T-helper 22 cell (primary cell): ENCODE measurements around the gene OGDH.

Experiments used
- DNase-seq: peaks from one replicate; pipeline ENCODE4 v3.0.0-alpha.2; 2020; ENCODE audit warnings: low read depth

The OGDH gene

DNA sequence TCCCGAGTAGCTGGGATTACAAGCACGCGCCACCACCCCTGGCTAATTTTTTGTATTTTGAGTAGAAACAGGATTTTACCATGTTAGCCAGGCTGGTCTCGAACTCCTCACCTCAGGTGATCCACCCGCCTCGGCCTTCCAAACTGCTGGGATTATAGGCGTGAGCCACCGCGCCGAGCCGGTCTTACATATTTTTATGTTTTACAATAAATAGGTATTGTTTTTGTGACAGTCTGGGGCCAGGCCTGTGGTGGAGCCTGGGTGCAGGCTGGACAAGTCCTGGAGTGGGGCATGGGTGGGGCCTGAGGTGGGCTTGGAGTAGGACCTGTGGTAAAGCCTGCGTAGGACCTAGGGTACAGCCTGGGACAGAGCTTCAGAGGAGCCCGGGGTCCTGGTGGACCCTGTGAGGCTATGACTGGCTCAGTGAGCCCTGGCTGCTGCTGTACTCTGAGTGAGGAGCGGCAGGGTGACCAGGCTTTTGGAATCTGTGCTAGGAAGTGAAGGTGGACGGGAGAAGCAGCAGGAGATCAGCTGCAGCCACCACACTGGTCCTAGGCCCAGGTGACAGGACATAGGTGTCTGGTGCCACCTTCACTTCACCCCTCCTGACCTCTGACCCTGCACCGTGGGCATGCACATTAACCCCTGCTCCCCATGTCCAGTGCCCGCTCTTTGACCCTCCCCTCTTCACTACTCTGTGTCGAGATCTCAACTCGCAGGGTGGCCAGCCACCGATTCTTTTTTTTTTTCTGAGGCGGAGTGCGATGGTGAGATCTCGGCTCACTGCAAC lies 132.6 kb downstream of the OGDH start:
- DNase-seq = no peak

DNA sequence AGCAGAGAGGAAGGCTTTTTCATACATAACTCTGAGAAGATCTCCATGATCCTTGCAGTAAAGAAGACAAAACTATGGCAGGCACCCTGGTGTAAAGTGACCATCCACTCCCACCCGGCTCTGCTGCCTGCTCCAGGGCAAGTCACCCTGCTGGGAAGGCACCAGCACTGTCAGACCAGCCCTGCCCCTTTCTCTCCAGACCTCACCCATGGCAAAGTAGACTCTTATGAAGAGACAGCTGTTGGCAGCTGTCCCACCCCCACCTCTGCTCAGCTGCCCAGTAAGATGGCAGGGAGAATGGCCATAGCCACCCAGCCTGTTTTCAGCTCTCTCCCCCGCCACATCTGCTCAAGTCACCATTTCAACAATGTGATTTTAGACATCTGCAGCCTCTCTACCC lies 133.6 kb downstream of the OGDH start:
- DNase-seq = no peak

DNA sequence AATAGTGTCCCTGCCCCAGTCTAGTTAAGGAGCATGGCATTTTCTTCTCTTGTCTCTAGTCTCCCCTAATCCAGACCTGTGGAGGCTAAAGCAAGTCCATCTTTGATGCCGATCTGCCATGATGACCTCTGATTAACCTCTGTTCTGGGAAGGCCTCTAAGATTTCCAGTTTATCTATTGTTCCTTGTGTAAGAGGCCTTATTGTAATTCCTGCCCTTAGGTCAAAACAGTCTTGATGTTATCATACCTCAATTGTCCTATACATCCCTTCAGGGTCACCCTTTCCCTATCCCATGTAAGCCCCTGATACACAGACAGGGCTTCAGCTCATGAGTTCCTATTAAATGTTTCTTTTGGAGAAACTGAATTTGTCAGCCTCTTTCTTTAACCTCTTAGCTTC lies 137.3 kb downstream of the OGDH start:
- DNase-seq = no peak

DNA sequence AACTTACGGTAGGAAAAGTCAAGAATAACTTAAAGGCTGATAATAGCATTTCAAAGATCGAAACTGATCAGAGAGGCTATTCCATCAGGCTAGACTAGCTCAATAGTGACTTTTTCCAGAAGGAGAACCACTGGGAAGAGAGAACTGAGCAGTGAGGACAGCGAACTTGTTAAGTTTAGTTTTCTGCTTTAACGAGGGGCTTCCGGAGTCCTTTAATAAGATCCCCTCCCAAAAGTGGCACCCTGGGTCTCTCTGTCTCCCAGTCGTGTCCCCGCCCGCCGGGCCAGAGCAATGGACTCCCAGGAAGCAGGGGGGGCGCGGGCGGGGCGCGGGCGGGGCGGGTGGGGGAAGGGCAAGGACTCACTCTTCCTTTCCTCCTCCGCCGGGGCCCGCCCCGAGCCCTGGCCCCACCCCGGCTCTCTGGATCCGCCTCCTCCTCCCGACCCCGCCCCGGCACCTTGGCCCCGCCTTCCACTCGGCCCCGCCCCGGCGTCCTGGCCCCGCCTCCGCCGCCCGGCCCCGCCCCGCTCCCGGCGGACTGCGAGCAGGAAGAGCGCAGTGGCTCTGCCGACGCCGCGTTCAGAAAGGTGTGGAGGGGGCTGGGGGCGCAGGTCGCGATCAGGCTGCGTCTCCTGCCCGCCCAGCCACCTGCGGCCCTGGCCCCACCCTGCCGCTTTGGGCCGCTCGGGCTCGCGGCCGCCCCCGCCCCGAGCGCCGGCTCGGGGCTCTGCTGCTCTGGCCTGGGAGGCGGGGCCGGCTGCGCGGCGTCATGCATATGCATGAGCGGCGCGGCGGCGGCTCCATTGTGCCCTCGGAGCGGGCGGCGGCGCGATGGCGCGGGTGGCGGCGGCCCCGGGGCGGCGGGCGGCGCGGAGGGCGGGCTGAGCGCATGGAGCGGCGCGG lies 141.9 kb downstream of the OGDH start, which contains the start of gene ZMIZ2:
Gene ZMIZ2 (plus strand): TSS at position 803 of the 903 bp plus-strand sequence. CDS start 7,403 bp downstream, outside the sequence.
- peak; percentile 81 for DNase-seq

DNA sequence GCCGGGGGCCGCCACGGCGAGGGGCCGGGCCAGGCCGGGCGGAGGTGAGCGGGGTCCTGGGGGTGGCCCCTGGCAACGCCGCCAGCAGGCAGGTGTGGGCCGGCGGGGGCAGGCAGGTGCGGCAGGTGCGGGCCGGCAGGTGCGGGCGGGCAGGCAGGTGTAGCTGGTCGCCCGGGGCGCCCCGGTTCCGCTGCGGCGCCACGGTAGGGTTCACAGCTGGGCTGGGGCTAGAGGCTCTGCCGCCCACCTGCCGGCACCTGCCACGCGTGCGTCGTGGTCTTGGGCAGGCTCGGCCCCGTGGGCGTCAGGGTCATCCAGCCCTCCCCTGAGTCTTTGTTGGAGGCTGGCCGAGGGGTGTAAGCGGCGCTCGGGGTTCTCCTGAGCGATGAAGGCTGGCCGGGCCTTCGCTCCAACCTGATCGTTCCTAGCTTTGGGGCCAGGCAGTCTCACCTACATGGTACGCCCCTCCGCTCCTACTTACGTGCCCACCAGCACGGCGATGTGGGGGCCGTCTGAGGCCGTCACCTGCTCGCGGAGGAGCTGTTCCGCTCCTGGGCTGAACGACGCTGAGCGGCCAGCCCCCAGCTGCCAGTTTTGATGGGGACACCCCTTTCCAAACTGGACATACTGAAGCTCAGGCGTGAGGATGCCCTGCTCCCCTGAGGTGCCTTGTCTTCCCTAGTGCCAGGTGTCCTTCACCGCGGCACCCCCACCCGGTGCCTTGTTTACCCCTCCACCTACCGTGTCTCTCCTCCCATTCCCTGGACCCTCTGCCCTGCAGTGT lies 142.7 kb downstream of the OGDH start:
- no peak for DNase-seq

DNA sequence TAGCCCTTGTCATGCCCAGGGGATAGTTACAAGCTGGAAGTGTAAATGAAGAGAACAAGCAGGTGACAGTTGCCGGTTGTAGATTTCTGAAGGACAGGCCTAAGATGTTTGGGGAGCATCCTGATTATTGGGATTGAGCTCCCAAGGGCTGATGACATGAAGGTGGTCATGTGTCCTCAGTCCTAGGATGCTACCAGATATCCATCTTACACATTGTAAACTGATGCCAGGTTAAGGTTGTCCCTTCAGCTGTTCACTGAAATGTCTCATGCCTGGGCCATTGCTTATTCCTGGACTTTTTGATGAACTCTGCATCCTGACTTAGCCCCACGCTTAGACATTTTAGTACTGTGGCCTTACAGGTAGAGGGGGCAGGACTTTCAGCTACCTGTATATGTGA lies 143.6 kb downstream of the OGDH start:
- no peak for DNase-seq

DNA sequence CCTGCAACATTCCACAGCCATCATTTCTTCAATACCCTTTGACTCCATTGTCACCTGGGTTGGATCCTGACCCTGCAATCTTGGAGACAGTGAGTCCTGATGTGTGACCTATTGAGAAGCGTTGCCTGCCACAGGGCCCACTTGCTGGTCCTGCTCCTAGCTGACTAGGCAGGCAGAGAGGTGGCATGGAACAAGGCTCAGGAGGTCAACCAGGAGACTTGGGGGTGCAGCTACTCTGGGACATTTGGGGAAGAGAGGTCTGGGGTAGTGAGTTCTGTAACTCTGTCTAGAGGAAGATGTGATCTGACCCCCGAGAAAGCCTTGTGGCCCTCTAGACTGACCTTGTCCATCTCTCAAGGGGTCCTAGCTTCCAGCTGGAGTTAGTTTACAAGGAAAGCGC lies 144.0 kb downstream of the OGDH start:
- no peak for DNase-seq

DNA sequence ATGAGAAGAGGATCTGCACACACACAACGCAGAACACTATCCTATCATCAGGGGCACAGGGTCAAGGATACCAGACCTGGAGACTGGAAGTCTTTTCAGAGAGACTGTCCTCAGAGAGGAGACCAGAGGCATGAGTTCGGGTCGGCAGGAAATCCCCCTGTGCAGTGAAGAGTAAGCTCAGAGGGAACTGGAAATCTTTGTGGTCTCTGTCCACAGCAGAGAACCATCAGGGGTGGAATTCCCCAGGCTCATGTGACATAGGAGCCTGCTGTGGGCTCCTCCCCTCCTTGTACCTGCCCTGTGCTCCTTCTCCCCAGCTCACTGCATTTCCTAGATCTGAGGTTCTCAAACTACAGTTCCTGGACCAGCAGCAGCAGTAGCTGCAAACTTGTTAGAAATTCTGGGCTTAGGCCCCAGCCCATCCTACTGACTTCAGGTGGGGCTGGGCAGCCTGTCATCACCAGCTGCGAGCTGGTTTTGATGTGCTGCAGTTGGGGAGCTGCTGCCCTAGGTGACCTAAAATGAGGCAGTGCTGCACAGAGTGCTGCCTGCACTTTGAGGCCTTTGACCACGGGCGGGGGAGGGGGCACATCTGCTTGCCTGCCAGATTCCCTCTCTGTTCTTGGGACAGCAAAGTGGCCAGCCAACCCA lies 144.6 kb downstream of the OGDH start:
- peak; percentile 66 for DNase-seq

DNA sequence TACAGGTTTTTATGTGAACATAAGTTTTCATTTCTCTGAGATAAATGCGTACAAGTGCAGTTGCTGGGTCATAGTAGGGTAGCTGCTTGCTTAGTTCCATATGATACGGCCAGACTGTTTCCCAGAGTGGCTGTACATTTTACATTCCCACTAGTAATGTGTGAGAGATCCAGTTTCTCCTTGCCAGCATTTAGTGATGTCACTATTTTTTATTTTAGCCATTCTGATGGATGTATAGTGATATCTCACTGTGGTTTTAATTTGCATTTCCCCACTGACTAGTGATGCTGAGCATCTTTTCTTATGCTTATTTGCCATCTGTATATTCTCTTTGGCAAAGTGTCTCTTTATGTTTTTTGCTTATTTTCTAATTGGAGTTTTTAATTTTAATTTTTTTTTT lies 146.4 kb downstream of the OGDH start:
- no peak for DNase-seq

DNA sequence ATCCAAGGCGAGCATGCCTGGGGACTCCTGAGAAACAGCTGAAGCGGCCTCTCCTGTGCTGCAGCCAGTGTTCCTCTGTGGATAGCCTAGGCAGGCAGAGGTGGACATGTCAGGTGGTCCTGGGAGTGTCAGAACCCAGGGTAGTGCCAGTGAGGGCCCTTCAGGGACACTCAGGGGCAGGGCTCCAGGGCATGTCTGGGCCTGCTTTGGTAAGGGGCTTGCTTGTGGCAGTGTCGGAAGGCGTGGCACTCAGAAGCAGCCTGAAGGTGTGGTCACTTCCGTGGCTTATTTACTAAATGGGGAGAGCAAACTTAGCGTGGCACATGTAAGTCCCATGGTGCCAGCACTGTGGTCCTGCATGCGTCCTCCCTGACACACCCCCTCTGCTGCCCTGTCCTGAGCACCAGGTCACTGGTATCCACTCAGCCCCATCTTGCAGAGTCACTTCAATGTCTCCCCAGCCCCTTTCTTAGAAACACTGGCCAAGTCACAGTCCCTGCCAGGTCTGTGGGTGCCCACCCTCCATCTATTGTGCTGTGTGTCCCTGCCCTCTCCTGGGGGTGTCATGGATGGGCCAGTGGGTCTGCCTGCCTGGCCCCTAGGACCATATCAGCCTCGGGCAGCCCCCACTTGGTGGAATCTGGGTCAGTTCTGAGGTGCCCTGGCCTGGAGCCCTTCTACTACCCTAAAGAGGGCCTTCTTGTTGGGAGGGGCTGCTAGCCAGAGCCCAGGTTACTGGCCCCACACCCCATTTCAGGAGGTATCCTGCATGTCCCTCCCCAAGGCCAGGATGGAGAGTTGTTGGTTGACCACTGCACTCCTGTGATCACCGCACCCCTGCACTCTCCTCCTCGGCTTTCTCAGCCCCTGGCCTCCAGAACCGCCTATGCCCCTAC lies 148.6 kb downstream of the OGDH start:
- DNase-seq = no peak

DNA sequence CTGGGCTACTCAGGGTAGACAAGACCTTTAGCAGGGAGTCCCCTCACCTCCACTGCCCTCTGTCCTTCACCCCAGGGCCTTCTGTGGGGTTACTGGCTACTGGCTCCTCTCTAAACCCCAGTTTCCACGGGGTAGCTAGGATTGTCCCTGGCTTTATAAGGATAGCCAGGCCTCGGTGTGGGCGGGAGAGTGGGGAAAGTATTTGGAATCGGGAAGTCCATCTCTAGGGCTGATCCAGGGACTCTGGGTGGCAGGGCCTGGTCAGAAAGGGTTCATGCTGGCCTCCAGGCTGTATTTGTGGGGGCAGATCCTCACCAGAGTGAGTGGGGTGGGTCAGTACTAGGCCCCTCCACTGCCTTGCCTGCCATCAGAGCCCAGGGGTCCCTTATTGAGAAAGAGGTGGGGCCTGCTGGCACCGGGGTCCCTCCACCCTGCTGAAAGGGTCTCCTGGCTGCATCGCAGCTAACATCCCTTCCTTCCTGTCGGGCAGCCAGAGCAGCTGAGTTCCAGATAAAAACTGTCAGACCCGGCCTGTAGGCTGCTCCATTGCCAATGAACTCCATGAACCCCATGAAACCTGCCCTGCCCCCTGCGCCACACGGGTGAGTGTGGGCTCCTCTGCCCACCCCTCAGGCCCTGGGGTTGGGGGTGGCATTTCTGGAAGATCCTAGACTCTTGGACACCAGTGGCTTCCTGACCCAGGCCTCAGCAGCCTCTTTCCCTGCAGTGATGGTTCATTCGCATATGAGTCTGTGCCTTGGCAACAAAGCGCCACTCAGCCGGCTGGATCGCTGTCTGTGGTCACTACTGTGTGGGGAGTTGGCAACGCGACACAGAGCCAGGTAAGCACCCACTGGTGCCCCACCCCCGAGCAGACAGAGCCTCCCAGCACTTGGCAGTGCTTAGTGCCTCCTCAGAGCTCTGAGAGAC lies 149.5 kb downstream of the OGDH start:
- DNase-seq = no peak

DNA sequence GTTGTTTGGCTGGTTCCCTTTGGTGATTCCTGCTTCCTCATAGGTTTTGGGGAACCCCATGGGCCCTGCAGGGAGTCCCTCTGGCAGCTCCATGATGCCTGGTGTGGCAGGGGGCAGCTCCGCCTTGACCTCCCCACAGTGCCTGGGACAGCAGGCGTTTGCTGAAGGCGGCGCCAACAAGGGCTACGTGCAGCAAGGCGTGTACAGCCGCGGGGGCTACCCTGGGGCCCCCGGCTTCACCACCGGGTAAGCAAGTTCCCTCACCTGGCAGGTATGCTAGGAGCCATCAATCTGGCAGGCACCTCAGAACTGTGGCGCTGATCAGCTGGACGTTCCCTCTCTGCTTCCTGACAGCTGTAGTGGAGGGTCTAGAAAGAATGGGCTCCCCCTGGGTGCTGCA lies 150.5 kb downstream of the OGDH start:
- DNase-seq = no peak

DNA sequence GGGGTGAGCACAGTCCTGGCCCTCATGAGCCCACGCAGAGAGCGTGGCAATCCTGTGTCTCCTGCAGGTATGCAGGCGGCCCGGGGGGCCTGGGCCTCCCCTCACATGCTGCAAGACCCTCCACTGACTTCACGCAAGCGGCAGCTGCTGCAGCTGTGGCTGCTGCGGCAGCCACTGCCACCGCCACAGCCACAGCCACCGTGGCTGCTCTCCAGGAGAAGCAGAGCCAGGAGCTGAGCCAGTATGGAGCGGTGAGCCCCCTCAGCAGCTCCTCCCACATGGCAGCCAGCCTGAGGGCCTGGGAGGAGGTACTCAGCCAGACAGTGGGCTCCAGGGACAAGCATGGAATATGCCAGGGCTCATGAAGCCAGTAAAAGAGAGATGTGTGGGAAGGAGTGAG lies 150.9 kb downstream of the OGDH start:
- no peak for DNase-seq

DNA sequence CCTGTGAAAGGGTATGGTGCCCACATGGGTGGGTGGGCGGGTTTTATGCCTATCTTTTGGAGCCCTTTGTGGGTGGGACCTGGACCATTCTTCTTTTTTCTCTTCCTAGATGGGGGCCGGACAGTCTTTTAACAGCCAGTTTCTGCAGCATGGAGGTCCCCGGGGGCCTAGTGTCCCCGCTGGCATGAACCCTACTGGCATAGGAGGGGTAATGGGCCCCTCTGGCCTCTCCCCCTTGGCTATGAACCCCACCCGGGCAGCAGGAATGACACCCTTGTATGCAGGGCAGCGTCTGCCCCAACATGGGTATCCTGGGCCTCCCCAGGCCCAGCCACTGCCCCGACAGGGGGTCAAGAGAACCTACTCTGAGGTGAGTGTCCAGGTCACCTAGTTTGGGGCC lies 151.3 kb downstream of the OGDH start:
- no peak for DNase-seq
